ENCODE measurements around the gene VAV3.

The VAV3 gene

DNA sequence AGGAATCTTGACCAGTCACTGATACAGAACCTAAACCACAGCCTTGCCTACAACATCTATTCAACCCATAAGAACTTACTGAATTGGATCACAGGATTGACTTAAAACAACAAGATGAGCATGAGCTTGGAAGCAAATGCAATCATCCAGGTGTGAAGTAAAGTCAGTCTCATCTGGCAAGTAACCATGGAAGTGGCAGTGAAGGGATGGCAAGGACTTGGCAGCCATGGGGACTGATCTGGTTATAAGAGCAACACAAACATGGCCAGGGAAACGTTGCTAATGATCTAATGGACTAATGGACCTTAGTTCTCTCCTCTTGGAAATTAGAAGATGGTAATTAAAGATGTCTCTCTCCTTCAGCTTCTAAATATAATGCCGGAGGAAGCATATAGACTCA is 133.1 kb downstream of the VAV3 start:
- DNase-seq, result no peak

DNA sequence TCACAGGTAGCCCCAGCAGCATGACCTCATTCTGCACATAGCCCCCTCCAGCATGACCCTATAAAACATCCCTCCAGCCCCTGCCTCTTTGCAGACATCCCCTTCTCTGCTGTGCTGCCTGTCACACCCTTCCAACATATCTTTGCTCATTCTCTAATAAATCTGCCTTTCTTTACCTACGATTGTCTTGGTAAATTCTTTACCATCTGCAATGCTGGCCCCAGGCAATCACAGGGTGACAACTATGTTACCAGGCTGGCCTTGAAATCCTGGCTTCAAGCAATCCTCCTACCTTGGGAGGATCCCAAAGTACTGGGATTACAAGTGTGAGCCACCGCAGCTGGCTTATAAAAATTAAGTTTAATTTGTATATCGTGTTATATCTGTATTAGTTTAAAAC is 134.5 kb downstream of the VAV3 start:
- DNase-seq, result no peak

DNA sequence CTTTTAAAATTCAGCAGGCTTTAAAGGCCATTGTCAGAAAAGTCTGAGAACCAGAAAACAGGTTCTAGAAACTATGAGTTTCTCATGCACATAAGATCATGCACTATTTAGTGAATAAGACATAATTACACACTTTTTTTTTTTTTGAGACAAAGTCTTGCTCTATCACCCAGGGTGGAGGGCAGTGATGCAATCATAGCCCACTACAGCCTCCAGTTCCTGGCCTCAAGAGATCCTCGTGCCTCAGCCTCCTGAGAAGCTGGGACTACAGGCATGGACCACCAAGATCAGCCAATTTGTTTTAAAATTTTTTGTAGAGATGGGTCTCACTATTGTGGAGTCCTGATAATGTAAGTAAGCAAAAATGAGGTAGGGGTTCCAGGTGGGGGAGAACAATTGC is 134.9 kb downstream of the VAV3 start:
- no peak for DNase-seq

DNA sequence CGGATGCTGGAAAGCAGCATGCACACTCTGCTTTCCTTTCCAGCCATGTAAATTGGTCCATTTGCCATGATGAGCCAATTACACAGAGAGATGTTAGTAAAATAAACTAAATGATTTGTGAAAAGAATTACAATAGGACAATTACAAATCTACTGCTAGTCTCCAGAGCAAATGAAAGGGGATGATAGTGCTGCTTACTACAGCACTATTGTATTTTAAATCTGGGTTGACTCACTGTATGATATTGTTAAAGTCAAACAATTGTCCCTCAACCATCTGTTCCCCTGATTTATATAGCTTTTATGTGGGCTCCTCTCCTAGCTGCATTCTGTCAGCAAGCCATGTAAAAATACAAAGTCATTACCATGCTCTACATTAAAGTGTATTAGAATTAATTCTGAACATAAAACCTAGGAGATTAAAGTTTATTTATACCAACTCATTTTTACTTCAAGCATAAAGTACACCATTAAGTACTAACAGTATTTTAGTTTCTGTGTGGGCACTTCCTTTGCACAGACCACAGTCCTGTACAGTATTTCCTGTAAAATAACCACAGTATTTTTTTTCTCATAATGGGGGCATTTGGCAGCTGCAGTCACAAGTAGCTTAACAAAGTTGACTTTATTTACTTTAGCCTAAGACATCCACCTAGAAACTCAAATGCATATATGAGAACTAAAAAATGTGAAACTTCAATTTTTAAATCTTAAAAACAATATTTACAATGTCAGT is 135.8 kb downstream of the VAV3 start:
- no peak for DNase-seq

DNA sequence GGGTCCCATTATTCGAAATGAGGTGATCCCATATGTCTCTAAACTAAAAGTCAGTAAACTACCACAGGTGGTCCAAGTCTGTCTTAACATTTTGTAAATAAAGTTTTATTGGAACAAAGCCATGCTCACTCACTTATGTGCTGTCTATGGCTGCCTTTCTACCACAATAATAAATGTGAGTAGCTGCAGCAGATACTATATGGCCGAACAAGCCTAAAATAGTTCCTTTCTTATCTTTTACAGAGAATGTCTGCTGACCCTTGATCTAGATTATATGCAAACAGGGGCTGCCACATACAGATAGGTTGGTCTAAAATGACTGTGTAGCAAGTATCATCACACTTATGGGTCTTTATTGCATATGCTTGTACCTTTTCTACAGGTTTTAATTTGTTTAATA is 140.0 kb downstream of the VAV3 start:
- no peak for DNase-seq

DNA sequence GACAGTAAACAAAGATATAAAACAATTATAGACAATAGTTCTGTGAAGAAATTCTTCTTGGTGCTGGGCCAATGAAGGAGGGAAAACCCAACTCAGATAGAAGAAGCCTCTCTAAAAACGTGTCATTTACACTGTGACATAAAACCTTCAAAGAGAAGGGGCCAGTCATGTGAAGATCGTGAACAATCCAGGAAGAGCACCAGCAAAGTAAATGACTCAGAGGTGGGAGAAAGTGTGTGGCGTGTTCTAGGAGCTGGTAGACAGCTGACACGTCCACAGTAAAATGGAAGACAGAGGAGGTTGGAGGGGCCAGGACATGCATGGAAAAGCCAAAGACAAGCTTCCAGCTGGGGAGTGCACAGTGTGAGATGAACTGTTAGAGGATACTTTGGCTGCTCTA is 143.6 kb downstream of the VAV3 start:
- no peak for DNase-seq

DNA sequence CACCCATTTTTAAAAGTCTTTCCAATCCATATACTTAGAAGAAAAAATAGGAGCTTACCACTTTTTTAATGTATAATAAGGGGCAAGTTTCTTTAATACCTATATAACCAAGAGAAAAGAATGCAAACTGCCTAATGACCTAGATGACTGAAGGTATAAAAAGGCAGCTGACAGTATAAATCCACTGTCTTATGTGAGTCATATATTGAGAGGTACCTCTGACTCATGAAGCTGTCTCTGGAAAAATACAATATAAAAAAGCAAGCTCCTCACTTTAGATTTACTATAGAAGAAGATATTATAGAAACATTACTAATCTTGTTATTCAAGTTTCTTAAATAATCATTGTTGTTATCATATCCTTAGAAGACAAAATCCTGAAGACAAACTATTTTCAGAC is 144.2 kb downstream of the VAV3 start:
- no peak for DNase-seq

DNA sequence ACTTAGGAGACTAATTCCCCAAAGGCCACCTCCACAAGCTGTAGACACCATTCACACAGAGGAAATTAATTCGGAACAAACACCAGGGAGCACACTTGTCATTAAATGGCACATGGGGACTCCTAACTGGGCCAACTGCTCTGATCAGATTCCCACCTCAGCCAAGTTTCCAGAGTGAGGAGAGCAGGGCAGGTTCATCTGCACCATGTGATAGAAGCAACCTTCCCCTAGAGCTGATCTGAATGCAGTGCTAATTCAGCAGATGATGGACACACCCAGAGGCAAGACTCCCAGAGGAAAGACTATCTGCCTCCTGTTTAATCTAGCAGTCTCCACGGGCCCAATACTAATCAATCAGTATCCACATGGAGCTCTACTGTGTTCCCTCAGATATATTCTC is 147.0 kb downstream of the VAV3 start:
- no peak for DNase-seq

DNA sequence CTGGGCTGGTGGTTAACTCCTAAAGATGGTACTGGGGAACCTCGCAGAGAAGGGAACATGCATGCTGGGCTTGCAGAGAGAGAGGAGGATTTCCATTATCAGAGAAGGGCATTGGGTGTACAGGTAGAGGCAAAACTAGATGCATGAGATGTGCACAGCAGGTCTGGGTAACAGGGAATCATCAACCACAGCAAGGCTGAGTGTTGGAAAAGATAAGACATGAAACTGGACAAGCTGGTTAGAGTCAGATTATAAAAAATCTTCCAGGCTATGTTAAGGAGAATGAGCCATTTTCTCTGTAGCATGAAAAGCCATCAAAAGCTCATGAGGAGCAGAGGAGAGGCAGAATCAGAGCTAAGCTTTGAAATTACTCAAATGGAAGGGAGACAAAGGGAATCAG is 147.8 kb downstream of the VAV3 start:
- DNase-seq, result no peak

DNA sequence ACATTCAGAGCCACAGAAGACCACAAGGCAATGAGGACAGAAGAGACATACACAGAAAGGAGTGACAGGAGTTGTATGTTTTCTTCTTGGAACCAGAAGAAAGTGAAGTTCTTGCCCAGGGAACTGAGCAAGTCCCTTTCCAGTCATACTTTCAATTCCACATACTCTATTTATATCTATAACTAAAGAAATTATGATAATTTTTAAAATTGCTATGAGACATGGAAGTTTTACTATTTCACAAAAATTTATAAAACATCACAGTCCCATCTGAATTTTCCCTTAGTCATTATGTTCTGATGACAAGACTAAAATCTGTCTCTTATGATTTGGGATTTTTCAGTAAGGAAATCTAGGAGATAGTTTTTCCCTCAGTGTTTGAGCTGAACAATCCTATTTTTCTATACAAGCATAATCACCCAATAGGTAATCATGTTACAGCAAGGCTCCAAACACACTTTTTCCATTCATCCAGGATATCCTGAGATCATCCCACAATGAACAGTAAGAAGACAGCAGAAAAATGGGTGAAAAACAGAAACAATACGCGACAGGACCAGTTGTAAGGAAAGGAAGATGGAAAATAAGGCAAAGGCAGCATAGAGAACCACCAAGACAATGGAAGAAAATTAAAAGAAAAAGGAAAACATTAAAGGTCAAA is 154.6 kb downstream of the VAV3 start:
- DNase-seq, result no peak

DNA sequence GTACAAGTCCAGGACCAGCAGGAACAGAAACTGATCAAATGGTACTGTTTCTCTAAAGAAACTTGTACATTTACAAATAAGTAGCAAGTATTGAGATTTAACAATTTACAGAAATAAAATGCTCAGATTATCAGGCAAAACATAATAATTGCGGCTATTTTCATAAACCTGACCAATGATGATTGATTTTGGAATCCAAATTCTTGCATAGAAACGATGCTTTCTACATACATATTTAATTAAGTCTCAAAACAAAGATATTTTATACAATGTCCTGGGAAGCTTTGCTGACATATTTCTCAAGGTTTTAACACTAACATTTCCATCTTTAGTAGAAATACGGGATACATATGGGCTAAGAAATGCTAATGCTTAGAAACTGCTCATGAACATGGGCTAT is 157.1 kb downstream of the VAV3 start:
- DNase-seq, result no peak

DNA sequence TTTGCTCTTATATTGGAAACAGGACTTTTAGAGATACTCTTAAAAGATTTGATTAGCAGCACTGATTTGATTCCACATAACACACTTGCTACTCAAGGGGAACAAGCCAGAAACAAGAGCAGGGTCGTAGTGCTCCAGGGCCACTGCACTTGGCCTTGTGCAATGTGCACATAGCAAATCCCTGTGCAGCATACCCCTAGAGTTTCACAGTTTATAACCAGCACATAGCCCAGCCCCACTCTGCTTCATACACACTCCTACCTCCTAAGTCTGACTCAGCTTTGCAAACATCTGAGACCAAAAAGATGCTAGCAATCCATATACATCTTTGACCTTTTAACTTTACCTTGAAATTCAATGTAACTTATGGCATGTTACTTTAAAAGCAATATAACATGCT is 157.6 kb downstream of the VAV3 start:
- DNase-seq, result no peak

DNA sequence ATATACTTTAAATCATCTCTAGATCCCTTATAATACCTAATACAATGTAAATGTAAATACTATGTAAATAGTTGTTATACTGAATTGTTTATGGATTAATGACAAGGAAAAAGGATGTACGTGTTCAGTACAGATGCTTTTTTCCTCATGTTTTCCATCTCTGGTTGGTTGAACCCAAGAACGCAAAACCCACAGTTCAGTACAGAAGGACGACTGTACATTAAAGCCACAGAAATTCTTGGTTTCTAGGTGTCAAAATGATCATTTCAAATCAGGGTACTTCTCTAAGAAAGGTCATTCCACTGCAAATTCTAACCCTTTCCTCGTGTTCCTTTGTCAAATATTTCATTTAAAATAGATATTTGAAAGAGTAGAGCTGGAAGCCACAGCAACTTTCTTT is 158.1 kb downstream of the VAV3 start:
- no peak for DNase-seq

DNA sequence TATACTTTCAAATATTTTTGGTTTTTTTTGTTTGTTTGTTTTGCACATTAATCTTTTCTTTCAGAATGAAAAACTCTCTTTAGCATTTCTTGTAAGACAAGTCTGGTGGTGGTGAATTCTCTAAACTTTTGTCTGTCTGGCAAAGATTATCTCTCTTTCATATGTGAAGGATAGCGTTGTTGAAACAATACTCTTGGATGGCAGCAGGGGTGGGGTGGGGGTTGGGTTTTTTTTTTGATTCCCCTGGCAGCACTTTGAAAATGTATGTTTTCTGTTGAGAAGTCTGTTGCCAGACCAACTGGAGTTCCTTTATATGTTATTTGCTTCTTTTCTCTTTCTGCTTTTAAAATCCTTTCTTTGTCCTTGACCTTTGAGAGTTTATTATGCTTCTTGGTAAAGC is 160.2 kb downstream of the VAV3 start:
- DNase-seq, result no peak

DNA sequence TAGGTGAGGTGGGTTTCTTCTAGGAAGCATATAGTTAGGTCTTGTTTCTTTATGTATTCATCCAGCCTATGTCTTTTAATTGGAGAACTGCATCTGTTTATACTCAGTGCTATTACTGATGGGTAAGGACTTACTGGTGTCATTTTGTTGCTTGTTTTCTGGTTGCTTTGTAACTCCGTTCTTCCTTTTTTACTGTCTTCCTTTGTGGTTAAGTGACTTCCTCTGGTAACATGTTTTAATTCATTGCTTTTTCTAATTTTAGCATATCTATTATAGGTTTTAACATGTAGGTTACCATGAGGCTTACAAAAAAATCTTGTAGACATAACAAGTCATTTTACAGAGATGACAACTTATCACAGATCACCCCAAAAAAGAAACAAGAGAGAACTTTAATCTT is 160.8 kb downstream of the VAV3 start:
- DNase-seq, result no peak

DNA sequence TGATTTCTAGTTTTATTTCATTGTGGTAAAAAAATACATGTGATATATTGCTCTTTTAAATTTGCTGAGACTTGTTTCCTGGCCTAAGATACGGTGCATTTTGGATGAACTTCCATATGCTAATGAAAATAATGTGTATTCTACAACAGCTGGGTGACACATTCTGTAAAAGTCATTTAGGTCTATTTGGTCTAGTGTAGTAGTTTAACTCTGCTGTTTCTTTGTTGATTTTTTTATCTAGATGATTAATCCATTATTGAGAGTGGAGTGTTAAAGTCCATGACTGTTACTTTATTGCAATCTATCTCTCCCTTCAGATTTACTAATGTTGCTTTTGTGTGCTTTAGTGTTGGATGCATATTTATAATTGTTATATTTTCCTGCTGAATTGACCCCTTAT is 161.4 kb downstream of the VAV3 start:
- no peak for DNase-seq

DNA sequence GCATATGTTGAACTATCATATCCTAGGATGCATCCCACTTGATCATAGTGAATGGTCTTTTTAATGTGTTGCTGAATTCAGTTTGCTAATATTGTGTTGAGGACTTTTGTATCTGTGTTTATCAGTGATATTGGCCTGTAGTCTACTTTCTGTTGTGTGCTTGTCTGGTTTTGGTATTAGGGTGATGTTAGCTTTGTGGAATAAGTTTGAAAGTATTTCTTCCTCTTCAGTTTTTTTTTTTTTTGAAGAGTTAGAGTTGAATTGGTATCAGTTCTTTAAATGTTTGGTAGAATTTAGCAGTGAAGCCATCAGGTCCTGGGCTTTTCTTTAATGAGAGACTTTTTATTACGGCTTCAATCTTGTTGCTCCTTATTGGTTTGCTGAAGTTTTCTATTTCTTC is 162.3 kb downstream of the VAV3 start:
- no peak for DNase-seq

DNA sequence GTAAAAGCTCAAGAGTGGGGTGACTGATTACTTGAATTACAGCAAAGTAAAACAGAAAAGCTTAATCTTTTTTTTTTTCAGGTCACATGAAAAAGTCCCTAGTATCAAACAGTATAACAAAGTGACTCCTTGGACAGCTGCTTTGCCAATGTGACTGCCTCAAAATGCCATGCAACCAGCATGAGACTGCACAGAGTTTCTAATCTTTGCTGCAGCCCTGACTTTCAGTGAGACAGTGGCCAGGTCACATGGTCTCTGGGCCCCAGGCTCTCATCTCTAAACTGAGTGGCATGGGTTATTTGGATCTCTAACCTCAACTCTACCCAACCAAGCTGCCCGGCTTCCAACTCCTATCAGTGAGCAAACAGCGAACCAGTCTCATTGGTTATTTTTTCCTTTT is 169.0 kb downstream of the VAV3 start:
- DNase-seq, result no peak

DNA sequence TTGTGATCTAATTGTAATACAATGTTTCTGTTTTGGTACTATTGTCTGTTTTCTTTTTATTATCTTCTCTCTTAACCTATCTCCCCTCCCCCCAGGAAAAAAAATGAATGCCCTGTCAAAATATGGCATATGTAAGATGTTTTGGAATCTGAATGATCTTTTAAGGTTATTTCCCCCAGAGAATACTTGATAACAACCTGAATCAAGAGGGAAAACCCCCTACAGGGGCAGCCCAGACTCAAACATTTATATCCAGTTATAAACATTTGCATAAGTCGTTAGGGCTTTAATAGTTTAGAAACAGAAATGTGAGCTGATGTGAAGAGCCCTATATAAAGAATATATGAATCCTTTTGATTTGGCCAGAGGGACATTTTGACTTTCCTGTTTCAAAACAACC is 169.5 kb downstream of the VAV3 start:
- no peak for DNase-seq

DNA sequence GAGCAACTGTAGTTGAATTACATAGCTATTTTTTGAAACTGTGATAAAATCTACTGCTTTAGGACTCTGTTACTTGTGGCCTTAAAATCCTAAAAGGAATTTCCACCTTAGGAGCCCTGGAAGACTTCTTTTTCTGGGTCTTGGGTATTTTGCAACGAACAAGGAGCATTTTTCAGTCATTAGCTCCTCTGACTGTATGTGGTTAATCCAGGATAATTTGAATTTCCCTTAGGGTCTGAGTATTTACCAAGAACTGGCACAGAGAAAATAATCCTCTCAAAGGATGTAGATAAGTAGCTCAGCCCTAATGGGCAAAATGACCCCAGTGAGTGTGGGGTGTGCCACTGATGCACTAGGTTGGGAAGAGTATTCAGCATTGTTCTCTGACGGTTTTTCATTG is 170.4 kb downstream of the VAV3 start:
- no peak for DNase-seq

DNA sequence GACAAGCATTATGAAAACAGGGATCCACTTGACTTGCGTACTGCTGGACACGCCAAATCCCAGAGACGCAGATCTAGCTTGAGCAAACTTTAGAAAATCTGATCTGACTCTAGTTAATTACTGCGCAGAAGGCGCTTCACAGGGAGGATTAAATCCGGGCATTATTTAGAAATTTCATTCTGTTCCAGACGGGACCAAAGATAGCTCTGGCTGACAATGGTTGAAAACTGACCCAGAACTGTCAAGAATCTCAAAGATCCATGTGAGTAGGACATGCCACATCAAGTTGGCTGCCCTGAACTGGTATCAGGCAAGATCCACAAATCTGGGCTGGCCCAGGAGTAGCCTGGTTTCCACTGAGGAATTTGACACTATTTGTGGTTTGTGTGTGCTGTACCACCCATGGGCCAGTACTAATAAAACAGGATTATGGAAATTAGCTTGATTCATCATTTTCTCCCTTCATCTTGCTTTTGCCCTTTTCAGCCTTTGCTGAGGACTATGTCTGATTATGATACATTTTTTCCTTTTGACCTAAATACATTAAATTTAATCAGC is 171.0 kb downstream of the VAV3 start:
- DNase-seq, result no peak

DNA sequence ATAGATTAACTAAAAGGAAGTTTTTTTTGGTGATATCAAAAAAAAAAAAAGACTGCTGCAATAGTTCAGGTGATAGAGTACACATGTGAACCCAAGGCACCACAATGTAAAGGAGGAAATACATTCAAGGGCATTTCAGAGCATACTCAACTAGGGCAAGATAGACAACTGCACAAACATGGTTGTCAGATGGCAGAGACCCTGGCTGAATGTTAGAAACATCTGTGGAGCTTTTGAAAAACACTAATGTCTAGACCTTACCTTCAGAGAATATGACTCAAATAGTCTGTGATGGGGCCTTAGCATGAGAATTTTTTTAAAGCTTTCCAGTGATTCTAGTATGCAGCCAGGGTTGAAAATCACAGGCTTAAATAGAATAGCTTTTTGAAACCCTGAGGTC is 173.6 kb downstream of the VAV3 start:
- no peak for DNase-seq

DNA sequence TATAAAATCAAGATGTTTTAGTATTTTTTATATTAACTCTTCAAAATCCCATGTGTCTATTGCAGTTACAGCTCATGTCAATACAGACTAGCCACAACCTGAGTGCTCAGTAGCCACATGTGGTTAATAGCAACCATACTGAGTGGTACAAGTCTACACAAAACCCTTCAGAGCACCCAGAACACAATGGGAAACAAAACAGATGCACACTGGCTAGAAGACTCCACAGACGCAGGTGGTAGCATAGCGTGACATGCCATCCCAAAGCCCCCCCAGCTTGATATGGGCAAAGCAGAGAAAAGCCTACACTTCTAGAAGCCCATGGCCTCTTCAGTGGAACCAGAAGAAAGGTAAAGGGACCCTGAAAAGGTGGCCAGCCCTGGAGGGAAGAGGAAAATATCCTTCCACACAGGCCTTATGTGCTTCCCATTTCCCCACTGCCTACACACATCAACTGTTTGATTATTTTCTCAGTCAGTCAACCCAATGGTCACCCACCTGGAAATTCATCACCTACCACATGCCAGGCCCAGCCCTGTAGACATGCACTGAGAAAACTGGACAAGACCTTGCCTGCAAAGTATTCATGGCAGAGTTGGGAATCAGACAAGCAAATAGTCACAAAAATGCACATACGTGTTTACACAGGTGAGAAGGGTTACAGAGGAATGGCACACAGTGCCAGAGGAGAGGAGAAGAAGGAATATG is 175.0 kb downstream of the VAV3 start:
- no peak for DNase-seq
